HepG2 (cell line): ENCODE measurements around the gene MTX1. TPM values are rescaled to one million over a fixed set of nuclear protein-coding genes. Genes with fewer than 3 reads are reported as not detected.

Experiments used
- ATAC-seq: fragments of 200-7000 bp; cut with Tn5 transposase; 3 replicates; pipeline ENCODE4 v1.9.1; 2020; ENCODE audit warnings: mild to moderate bottlenecking, moderate library complexity
- BruUV-seq: library from RNA; stranded (reverse); fragments of 400-500 nt; replicated peaks from 2 replicates; lab custom pipeline; 2021; lab: Mats Ljungman, UMichigan
- CTCF ChIA-PET: fragments of 300-600 bp; formaldehyde crosslinking; extraction: SDS; loops from one replicate; lab custom pipeline; 2021; ENCODE audit warnings: low total read pairs, inconsistent platforms, low intra/inter-chr PET ratio; lab: Yijun Ruan, JAX
- POLR2A ChIA-PET: fragments of 350-600 bp; sonication (Branson Sonifier 250); formaldehyde crosslinking; loops from one replicate; lab custom pipeline; 2020; ENCODE audit warnings: antibody characterized with exemption, inconsistent platforms; lab: Yijun Ruan, JAX
- DNase-seq: peaks from one replicate; pipeline ENCODE4 v3.0.0-alpha.2; 2015; ENCODE audit warnings: low spot score
- FAIRE-seq: peaks from 3 replicates; lab custom pipeline; 2011; peaks lifted over from hg19 to GRCh38; lab: Jason Lieb, UNC
- H2AFZ ChIP-seq: one replicate; pipeline ENCODE4 v1.6.1; 2011; ENCODE audit warnings: low read length, inconsistent platforms
- H3K27ac ChIP-seq: fragments of 300-600 bp; 3 replicates; pipeline ENCODE4 v1.8.0; 2011; ENCODE audit warnings: mixed run types, mild to moderate bottlenecking, mixed read lengths, low read length, inconsistent platforms; ENCODE audit not compliant: insufficient read depth; ENCODE audit errors: extremely low read length
- H3K27me3 ChIP-seq, 2 experiments: fragments of 200-600 bp in 1 of 2; 2 replicates in 1 of 2; 3 replicates in 1 of 2; pipeline versions ENCODE4 v1.6.0 to v1.8.0; 2011; ENCODE audit warnings: low read length in 2 of 2, mild to moderate bottlenecking in 2 of 2, moderate library complexity in 2 of 2, inconsistent platforms in 1 of 2; ENCODE audit not compliant: insufficient read depth in 2 of 2, control insufficient read depth in 1 of 2
- H3K36me3 ChIP-seq, 2 experiments: fragments of 200-600 bp in 1 of 2; replicated peaks in 1 of 2; 2 replicates in 1 of 2; 3 replicates in 1 of 2; pipeline versions ENCODE4 v1.5.1 to v1.8.0; 2011; ENCODE audit warnings: low read length in 2 of 2, inconsistent platforms in 1 of 2; ENCODE audit not compliant: insufficient read depth in 2 of 2, control insufficient read depth in 1 of 2
- H3K4me1 ChIP-seq: 2 replicates; pipeline ENCODE4 v1.5.1; 2012; ENCODE audit warnings: low read length, inconsistent platforms; ENCODE audit not compliant: insufficient read depth
- H3K4me2 ChIP-seq: 2 replicates; pipeline ENCODE4 v1.6.0; 2011; ENCODE audit warnings: low read depth, low read length, inconsistent platforms
- H3K4me3 ChIP-seq, 3 experiments: fragments of 200-600 bp in 1 of 3; sonication (generic), shearing (Covaris generic) in 1 of 3; replicated peaks in 1 of 3; 2 replicates each; pipeline ENCODE4 v1.5.1; 2011 to 2016; ENCODE audit warnings: low read length in 3 of 3, inconsistent platforms in 2 of 3, low read depth in 2 of 3, mild to moderate bottlenecking in 2 of 3, control low read depth in 1 of 3, mixed read lengths in 1 of 3; ENCODE audit not compliant: insufficient read depth in 1 of 3
- H3K79me2 ChIP-seq: one replicate; pipeline ENCODE4 v1.6.1; 2011; ENCODE audit warnings: low read length, inconsistent platforms; ENCODE audit not compliant: insufficient read depth
- H3K9ac ChIP-seq: 2 replicates; pipeline ENCODE4 v1.6.0; 2011; ENCODE audit warnings: mild to moderate bottlenecking, low read depth, low read length, inconsistent platforms; ENCODE audit not compliant: insufficient read depth
- H3K9me3 ChIP-seq: 2 replicates; pipeline ENCODE4 v1.5.1; 2012; ENCODE audit warnings: mild to moderate bottlenecking, low read length
- H4K20me1 ChIP-seq: 2 replicates; pipeline ENCODE4 v1.6.0; 2011; ENCODE audit warnings: inconsistent platforms, mild to moderate bottlenecking, low read length, moderate library complexity; ENCODE audit not compliant: insufficient read depth
- CBX2 ChIP-seq, 2 experiments: fragments of 200-600 bp in 1 of 2; sonication (generic); formaldehyde crosslinking in 1 of 2; IDR thresholded peaks; 2 replicates each; pipeline versions ENCODE4 v1.7.0 to v1.8.1; 2018 to 2022; ENCODE audit warnings: low read depth in 2 of 2, low read length in 1 of 2, mild to moderate bottlenecking in 1 of 2, missing genetic modification reagents in 1 of 2
- FOSL2 ChIP-seq: sonication (generic); formaldehyde crosslinking; IDR thresholded peaks from 2 replicates; pipeline ENCODE4 v1.4.0; 2020; ENCODE audit warnings: missing genetic modification reagents
- PAX8 ChIP-seq: sonication (generic); formaldehyde crosslinking; IDR thresholded peaks from 2 replicates; pipeline ENCODE4 v1.8.0; 2022; ENCODE audit warnings: mild to moderate bottlenecking, missing genetic modification reagents, borderline replicate concordance
- RBM39 ChIP-seq: fragments of 200-400 bp; formaldehyde crosslinking; IDR thresholded peaks from one replicate; pipeline ENCODE4 v1.6.1; 2018; ENCODE audit warnings: antibody characterized with exemption, mild to moderate bottlenecking, low read depth, low read length; ENCODE audit not compliant: poor library complexity, severe bottlenecking
- SALL1 ChIP-seq: sonication (generic); formaldehyde crosslinking; IDR thresholded peaks from 2 replicates; pipeline ENCODE4 v1.8.0; 2022; ENCODE audit warnings: mild to moderate bottlenecking, missing genetic modification reagents
- SATB2 ChIP-seq: sonication (generic); formaldehyde crosslinking; IDR thresholded peaks from 2 replicates; pipeline ENCODE4 v1.5.0; 2020; ENCODE audit warnings: missing genetic modification reagents
- SRSF9 ChIP-seq: fragments of 200-400 bp; formaldehyde crosslinking; IDR thresholded peaks from 2 replicates; pipeline ENCODE4 v1.6.1; 2018; ENCODE audit warnings: borderline replicate concordance, mild to moderate bottlenecking, low read depth, low read length; ENCODE audit not compliant: insufficient read depth, poor library complexity, severe bottlenecking
- SSRP1 ChIP-seq: IDR thresholded peaks from 2 replicates; pipeline ENCODE4 v1.6.1; 2016; ENCODE audit warnings: control low read depth
- ZFP62 ChIP-seq: sonication (generic); formaldehyde crosslinking; IDR thresholded peaks from 2 replicates; pipeline ENCODE4 v1.4.0; 2020; ENCODE audit warnings: missing genetic modification reagents
- ZNF101 ChIP-seq: sonication (generic); formaldehyde crosslinking; IDR thresholded peaks from 2 replicates; pipeline ENCODE4 v1.4.0; 2020; ENCODE audit warnings: mild to moderate bottlenecking, low read depth, missing genetic modification reagents, borderline replicate concordance
- ZNF17 ChIP-seq: sonication (generic); formaldehyde crosslinking; IDR thresholded peaks from 2 replicates; pipeline ENCODE4 v1.5.0; 2020; ENCODE audit warnings: mild to moderate bottlenecking, missing genetic modification reagents
- ZNF720 ChIP-seq: sonication (generic); formaldehyde crosslinking; IDR thresholded peaks from 2 replicates; pipeline ENCODE4 v1.4.0; 2020; ENCODE audit warnings: missing genetic modification reagents
- ZZZ3 ChIP-seq: sonication (generic); formaldehyde crosslinking; IDR thresholded peaks from 2 replicates; pipeline ENCODE4 v1.4.0; 2020; ENCODE audit warnings: missing genetic modification reagents, mild to moderate bottlenecking, borderline replicate concordance
- WGBS: methylation state at CpG from one replicate; pipeline ENCODE4 v1.1.6; 2017; ENCODE audit warnings: low lambda C conversion rate; 5-methylcytosine and 5-hydroxymethylcytosine counted together
- in situ Hi-C: cut with HindIII; loops from 2 replicates; pipeline ENCODE4 v1.10.0; 2017; ENCODE audit warnings: low pct_unique_long_range_greater_than_20kb; ENCODE audit not compliant: extremely low pct_ligation_motif_present
- intact Hi-C: fragments of 100-400 bp; cut with micrococcal nuclease; formaldehyde crosslinking; loops from one replicate; pipeline ENCODE4 v1.10.0; 2022; ENCODE audit not compliant: unreplicated experiment
- polyA plus RNA-seq, 8 experiments: library from polyadenylated mRNA; depleted of rRNA in 3 of 8; stranded (reverse) in 7 of 8; unstranded in 1 of 8; fragments of >200 nt; fragmentation: Illumina TruSeq in 4 of 8; extraction: Trizol in 4 of 8; gene quantifications; 2 replicates each; pipeline versions ENCODE4 v1.2.1 to v1.2.3, GENCODE V29; 2011 to 2016; ENCODE audit warnings: low read depth in 4 of 8, missing spikeins in 1 of 8, mixed read lengths in 1 of 8; ENCODE audit not compliant: insufficient read depth in 1 of 8
- total RNA-seq, 5 experiments: library from RNA; depleted of rRNA; stranded (reverse); fragments of >200 nt; fragmentation: Illumina TruSeq; extraction: Trizol; gene quantifications; 2 replicates each; pipeline ENCODE4 v1.2.3, GENCODE V29; 2016; ENCODE audit warnings: low read depth in 1 of 5
- TF ChIP-seq, protein P1 (sequence below): sonication (generic); formaldehyde crosslinking; IDR thresholded peaks from 2 replicates; pipeline ENCODE4 v1.4.0; 2020; ENCODE audit warnings: missing genetic modification reagents
- TF ChIP-seq, protein P2 (sequence below): sonication (generic); formaldehyde crosslinking; IDR thresholded peaks from 2 replicates; pipeline ENCODE4 v1.4.0; 2020; ENCODE audit warnings: missing genetic modification reagents, borderline replicate concordance
- TF ChIP-seq, protein P3 (sequence below): sonication (generic); formaldehyde crosslinking; IDR thresholded peaks from 2 replicates; pipeline ENCODE4 v1.4.0; 2020; ENCODE audit warnings: missing genetic modification reagents

MTX1 gene
- total and polyA plus RNA-seq, 2 of the 13 experiments (the other 11 are each of a cell fraction or from before 2014, with no cell fraction given) = 64.5 to 72.6 TPM

DNA sequence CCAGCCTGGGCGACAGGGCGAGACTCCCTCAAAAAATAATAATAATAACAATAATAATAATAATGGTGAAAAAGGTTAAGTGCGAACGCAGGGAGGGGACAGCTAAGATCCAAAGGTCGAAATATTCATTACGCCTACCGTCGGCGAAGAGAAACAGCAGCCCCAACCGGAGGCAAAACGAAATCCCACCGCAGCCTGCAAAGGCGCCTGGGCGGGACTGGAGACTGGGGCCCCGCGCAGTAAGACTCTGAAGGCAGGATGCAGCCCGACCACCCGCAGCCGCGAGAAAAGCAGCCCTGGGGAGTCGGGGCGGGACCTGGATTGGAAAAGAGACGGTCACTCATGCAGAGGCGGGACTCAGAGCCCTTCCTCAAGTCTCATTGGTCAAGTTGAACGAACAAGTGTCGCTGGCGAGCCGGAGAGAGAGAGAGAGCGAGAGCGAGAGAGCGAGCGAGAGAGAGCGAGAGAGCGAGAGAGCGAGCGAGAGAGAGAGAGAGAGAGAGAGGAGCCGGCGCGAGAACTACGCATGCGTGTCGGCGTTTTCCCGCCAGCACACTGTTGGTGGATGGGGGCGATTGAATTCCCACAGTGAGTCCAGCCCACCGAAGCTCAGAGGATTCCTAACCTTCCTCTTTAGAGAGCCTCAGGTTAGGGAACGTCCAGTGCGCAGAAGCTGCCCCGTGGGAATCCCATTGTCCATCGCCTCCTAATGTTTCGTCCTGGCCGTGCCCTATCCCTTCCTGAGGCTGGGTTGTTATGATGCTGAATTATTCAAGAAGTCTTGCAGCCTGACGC lies 36.1 kb downstream of the MTX1 start:
- ATAC-seq (no peak), FAIRE-seq (no peak), DNase-seq (no peak)
- H3K4me3 ChIP-seq = no peak overlapping the region; a peak in 1 of 6 replicates
- ChIA-PET POLR2A (no interaction called here), CTCF (interaction anchor here (0.9 kb wide), 1 partner anchor 80 kb away, joined by 3 read pairs; no protein-coding TSS in a partner anchor)
- intact Hi-C loops = no loop called here
- no peaks in the 10 kb centered on the region for H4K20me1 ChIP-seq
- H3K79me2 ChIP-seq = no peaks in the 10 kb centered on the region
- BruUV-seq = no TSS peak
- 78% methylated on average over 48 of the region's 53 CpGs for WGBS
- no peaks in the 10 kb centered on the region for H3K9me3 ChIP-seq
- H3K4me2 ChIP-seq = peak overlapping the region; percentile 16; the same call in 1 of the 2 replicates
- H3K27ac ChIP-seq = no peak overlapping the region
- H2AFZ ChIP-seq = no peak overlapping the region
- H3K27me3 ChIP-seq = no peaks in the 10 kb centered on the region
- no peak overlapping the region for H3K9ac ChIP-seq
- in situ Hi-C loops = loop anchor here (10.0 kb wide), 1 partner anchor 350 kb away; no protein-coding TSS in a partner anchor
- peaks cover 1 to 9% of the 10 kb centered on the region in 2 experiments; a peak in 2 of 5 replicates for H3K36me3 ChIP-seq
- peaks cover 15% of the 10 kb centered on the region for H3K4me1 ChIP-seq
- TF ChIP-seq RBM39 (peak; percentile 60), ZNF17 (CRISPR knock-in tag) (no peak), PAX8 (CRISPR knock-in tag) (no peak), SATB2 (CRISPR knock-in tag) (no peak), SRSF9 (no peak), ZFP62 (CRISPR knock-in tag) (no peak), SSRP1 (no peak), ZNF101 (CRISPR knock-in tag) (no peak), FOSL2 (CRISPR knock-in tag) (no peak), ZNF720 (no peak), ZZZ3 (CRISPR knock-in tag) (no peak), CBX2 (IDR thresholded peaks at IDR 0.05; ENCODE audit: low read depth, low read length) (no peak), CBX2 (CRISPR knock-in tag; IDR thresholded peaks at IDR 0.05; ENCODE audit: low read depth) (no peak), SALL1 (CRISPR knock-in tag) (peak; percentile 25; the same call in 1 of the 2 replicates)
- TF ChIP-seq, protein P1, sequence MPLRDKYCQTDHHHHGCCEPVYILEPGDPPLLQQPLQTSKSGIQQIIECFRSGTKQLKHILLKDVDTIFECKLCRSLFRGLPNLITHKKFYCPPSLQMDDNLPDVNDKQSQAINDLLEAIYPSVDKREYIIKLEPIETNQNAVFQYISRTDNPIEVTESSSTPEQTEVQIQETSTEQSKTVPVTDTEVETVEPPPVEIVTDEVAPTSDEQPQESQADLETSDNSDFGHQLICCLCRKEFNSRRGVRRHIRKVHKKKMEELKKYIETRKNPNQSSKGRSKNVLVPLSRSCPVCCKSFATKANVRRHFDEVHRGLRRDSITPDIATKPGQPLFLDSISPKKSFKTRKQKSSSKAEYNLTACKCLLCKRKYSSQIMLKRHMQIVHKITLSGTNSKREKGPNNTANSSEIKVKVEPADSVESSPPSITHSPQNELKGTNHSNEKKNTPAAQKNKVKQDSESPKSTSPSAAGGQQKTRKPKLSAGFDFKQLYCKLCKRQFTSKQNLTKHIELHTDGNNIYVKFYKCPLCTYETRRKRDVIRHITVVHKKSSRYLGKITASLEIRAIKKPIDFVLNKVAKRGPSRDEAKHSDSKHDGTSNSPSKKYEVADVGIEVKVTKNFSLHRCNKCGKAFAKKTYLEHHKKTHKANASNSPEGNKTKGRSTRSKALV (CRISPR knock-in tag) = no peak
- TF ChIP-seq, protein P2, sequence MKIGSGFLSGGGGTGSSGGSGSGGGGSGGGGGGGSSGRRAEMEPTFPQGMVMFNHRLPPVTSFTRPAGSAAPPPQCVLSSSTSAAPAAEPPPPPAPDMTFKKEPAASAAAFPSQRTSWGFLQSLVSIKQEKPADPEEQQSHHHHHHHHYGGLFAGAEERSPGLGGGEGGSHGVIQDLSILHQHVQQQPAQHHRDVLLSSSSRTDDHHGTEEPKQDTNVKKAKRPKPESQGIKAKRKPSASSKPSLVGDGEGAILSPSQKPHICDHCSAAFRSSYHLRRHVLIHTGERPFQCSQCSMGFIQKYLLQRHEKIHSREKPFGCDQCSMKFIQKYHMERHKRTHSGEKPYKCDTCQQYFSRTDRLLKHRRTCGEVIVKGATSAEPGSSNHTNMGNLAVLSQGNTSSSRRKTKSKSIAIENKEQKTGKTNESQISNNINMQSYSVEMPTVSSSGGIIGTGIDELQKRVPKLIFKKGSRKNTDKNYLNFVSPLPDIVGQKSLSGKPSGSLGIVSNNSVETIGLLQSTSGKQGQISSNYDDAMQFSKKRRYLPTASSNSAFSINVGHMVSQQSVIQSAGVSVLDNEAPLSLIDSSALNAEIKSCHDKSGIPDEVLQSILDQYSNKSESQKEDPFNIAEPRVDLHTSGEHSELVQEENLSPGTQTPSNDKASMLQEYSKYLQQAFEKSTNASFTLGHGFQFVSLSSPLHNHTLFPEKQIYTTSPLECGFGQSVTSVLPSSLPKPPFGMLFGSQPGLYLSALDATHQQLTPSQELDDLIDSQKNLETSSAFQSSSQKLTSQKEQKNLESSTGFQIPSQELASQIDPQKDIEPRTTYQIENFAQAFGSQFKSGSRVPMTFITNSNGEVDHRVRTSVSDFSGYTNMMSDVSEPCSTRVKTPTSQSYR (CRISPR knock-in tag) = no peak
- TF ChIP-seq, protein P3, sequence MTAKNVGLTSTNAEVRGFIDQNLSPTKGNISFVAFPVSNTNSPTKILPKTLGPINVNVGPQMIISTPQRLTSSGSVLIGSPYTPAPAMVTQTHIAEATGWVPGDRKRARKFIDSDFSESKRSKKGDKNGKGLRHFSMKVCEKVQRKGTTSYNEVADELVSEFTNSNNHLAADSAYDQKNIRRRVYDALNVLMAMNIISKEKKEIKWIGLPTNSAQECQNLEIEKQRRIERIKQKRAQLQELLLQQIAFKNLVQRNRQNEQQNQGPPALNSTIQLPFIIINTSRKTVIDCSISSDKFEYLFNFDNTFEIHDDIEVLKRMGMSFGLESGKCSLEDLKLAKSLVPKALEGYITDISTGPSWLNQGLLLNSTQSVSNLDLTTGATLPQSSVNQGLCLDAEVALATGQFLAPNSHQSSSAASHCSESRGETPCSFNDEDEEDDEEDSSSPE (CRISPR knock-in tag) = 0 out of 2 replicates have a peak, but pooled peaks have one; percentile 31
